Gastrocnemius medialis (tissue), 4 donors: Measurements from ENCODE around the gene LATS1. TPM values are rescaled to one million over a fixed set of nuclear protein-coding genes. Genes with fewer than 3 reads are reported as not detected.

Source experiments
- ATAC-seq, 2 donors: fragments of 150-250 bp; one replicate each; pipeline ENCODE4 v1.9.1; 2016
- DNase-seq, 2 donors: peaks; one replicate each; pipeline ENCODE4 v3.0.0-alpha.2; 2019
- H3K27ac ChIP-seq, 4 donors: fragments of 200-600 bp; sonication (generic); 1 replicate in 1 of 4; 2 replicates in 3 of 4; pipeline ENCODE4 v1.5.1; 2016 to 2018; ENCODE audit warnings: mild to moderate bottlenecking in 2 of 4, moderate library complexity in 1 of 4
- H3K27me3 ChIP-seq, 3 donors: fragments of 200-600 bp; sonication (generic) in 2 of 3; 1 replicate in 1 of 3; 2 replicates in 2 of 3; pipeline versions ENCODE4 v1.5.1 to v1.6.0; 2016 to 2019; ENCODE audit warnings: mild to moderate bottlenecking in 1 of 3, moderate library complexity in 1 of 3
- H3K36me3 ChIP-seq, 2 donors: fragments of 200-600 bp; sonication (generic) in 1 of 2; one replicate each; pipeline ENCODE4 v1.5.1; 2017 to 2018
- H3K4me1 ChIP-seq, 2 donors: fragments of 200-600 bp; sonication (generic) in 1 of 2; one replicate each; pipeline ENCODE4 v1.5.1; 2016 to 2017; ENCODE audit warnings: mild to moderate bottlenecking in 2 of 2
- H3K4me3 ChIP-seq, 4 donors: fragments of 200-600 bp; sonication (generic) in 3 of 4; 1 replicate in 1 of 4; 2 replicates in 3 of 4; pipeline ENCODE4 v1.5.1; 2016 to 2019; ENCODE audit warnings: mild to moderate bottlenecking in 2 of 4
- H3K9me3 ChIP-seq, 3 donors: fragments of 200-600 bp; sonication (generic) in 2 of 3; 1 replicate in 1 of 3; 2 replicates in 2 of 3; pipeline ENCODE4 v1.5.1; 2016 to 2019
- CTCF ChIP-seq, 5 experiments: fragments of 450-650 bp in 3 of 5; fragments of 200-600 bp in 2 of 5; sonication (generic) in 2 of 5; IDR thresholded peaks in 4 of 5; conservative IDR thresholded peaks in 1 of 5; 1 replicate in 4 of 5; 2 replicates in 1 of 5; pipeline ENCODE4 v1.5.1; 2016 to 2019; ENCODE audit warnings: antibody characterized with exemption in 5 of 5, mild to moderate bottlenecking in 3 of 5, moderate library complexity in 3 of 5
- POLR2A ChIP-seq, 2 donors: fragments of 450-650 bp; IDR thresholded peaks; one replicate each; pipeline ENCODE4 v1.6.1; 2017; ENCODE audit warnings: antibody characterized with exemption in 2 of 2, mild to moderate bottlenecking in 2 of 2, moderate library complexity in 2 of 2
- in situ Hi-C, 4 donors: fragments of 200-750 bp; cut with MboI; loops; one replicate each; pipeline versions ENCODE4 v1.15.0 to v1.8.0; 2017; ENCODE audit warnings: low sequenced_read_pairs in 4 of 4
- intact Hi-C: fragments of 100-400 bp; cut with DNase I; formaldehyde crosslinking; loops from one replicate; pipeline ENCODE4 v1.15.1; 2023; ENCODE audit warnings: low total_unique reads
- total RNA-seq, 4 donors: library from RNA; depleted of rRNA; stranded (reverse); fragments of >200 nt; gene quantifications; one replicate each; pipeline versions ENCODE4 v1.1.0 to v1.2.3, GENCODE V29; 2016

LATS1 gene
- total RNA-seq, 4 donors from 2014 or later: 6.3 to 21.8 (median 14.4) TPM

- in situ Hi-C loops (no loop called here), intact Hi-C loops (loop anchor here (5.0 to 10.0 kb wide), 2 partner anchors 218 to 1746 kb away; partner anchors contain the start of genes LRP11 and ZBTB2)
- Histone ChIP-seq H3K27ac (peak overlapping the region; percentile 87 to 95 (median 92)), H3K4me1 (peaks cover 21 to 31% of the 10 kb centered on the region in 2 donors), H3K4me3 (peak overlapping the region; percentile 62 to 92 (median 86)), H3K36me3 (no peaks in the 10 kb centered on the region), H3K9me3 (no peaks in the 10 kb centered on the region), H3K27me3 (no peaks in the 10 kb centered on the region)
- TF ChIP-seq POLR2A (IDR thresholded peaks at IDR 0.05) (no peak), CTCF (IDR thresholded peaks at IDR 0.05 in 4 of 5, conservative IDR thresholded peaks at IDR 0.05 in 1 of 5) (no peak)
- ATAC-seq (no peak), DNase-seq (no peak)
Observed at GRCh38 chr6:149646599-149646998, 71.3 kb downstream of the LATS1 start.

- H3K4me3 ChIP-seq: no peak overlapping the region
- ATAC-seq: peak in 1 of 2 donors; percentile 74
- TF ChIP-seq CTCF (IDR thresholded peaks at IDR 0.05 in 4 of 5, conservative IDR thresholded peaks at IDR 0.05 in 1 of 5) (no peak), POLR2A (IDR thresholded peaks at IDR 0.05) (no peak)
- peak overlapping the region; percentile 56 to 72 (median 67) for H3K27ac ChIP-seq
- no peaks in the 10 kb centered on the region for H3K9me3 ChIP-seq
- H3K4me1 ChIP-seq: peaks cover 21 to 31% of the 10 kb centered on the region in 2 donors
- intact Hi-C loops (loop anchor here (10.0 kb wide), 1 partner anchor 222 kb away; the partner anchor contains the start of gene LRP11), in situ Hi-C loops (no loop called here)
- no peaks in the 10 kb centered on the region for H3K27me3 ChIP-seq
- no peak for DNase-seq
- peaks cover 0 to 1% of the 10 kb centered on the region in 2 donors for H3K36me3 ChIP-seq
Observed at GRCh38 chr6:149642829-149643580, 74.9 kb downstream of the LATS1 start.

GRCh38 chr6:149636124-149636523, 81.8 kb downstream of the LATS1 start:
- H3K36me3 ChIP-seq: peaks cover 0 to 15% of the 10 kb centered on the region in 2 donors
- no peak overlapping the region for H3K27ac ChIP-seq
- H3K4me3 ChIP-seq: no peak overlapping the region
- ATAC-seq: no peak
- intact Hi-C loops: no loop called here
- H3K4me1 ChIP-seq: no peaks in the 10 kb centered on the region
- TF ChIP-seq CTCF (IDR thresholded peaks at IDR 0.05 in 4 of 5, conservative IDR thresholded peaks at IDR 0.05 in 1 of 5) (no peak), POLR2A (IDR thresholded peaks at IDR 0.05) (no peak)
- H3K27me3 ChIP-seq: no peaks in the 10 kb centered on the region
- DNase-seq: no peak
- in situ Hi-C loops: no loop called here
- H3K9me3 ChIP-seq: no peaks in the 10 kb centered on the region

GRCh38 chr6:149634315-149634714, 83.6 kb downstream of the LATS1 start:
- intact Hi-C loops: no loop called here
- no peak for ATAC-seq

More at GRCh38 chr6:149634315-149634714, 83.6 kb downstream of the LATS1 start:
- in situ Hi-C loops: no loop called here
- H3K27ac ChIP-seq: no peak overlapping the region
- H3K27me3 ChIP-seq: no peaks in the 10 kb centered on the region
- no peak for DNase-seq
- peaks cover 0 to 21% of the 10 kb centered on the region in 2 donors for H3K36me3 ChIP-seq
- H3K9me3 ChIP-seq: no peaks in the 10 kb centered on the region
- TF ChIP-seq CTCF (IDR thresholded peaks at IDR 0.05 in 4 of 5, conservative IDR thresholded peaks at IDR 0.05 in 1 of 5): no peak
- no peak for TF ChIP-seq POLR2A (IDR thresholded peaks at IDR 0.05)
- H3K4me3 ChIP-seq: no peak overlapping the region
- no peaks in the 10 kb centered on the region for H3K4me1 ChIP-seq
